ENCODE data around the gene RAVER1. TPM values are rescaled to one million over a fixed set of nuclear protein-coding genes. Genes with fewer than 3 reads are reported as not detected.

Gene RAVER1
- total and polyA plus RNA-seq, 9 of the 15 experiments (the other 6 are each of a cell fraction or from before 2014, with no cell fraction given), result 0.06 to 113 (median 7.0) TPM

GRCh38 chr19:10328558-10329429 is 4.5 kb downstream of the RAVER1 start (continued):
- TF ChIP-seq ZNF253 (CRISPR knock-in tag; conservative IDR thresholded peaks at IDR 0.05), result no peak

GRCh38 chr19:10327793-10328192 is 5.5 kb downstream of the RAVER1 start:
- ATAC-seq, result no peak
- no peak overlapping the region for H3K4me3 ChIP-seq
- no peak overlapping the region for H2AFZ ChIP-seq (ENCODE audit: low read depth, low read length)
- no peaks in the 10 kb centered on the region for H3K9me1 ChIP-seq (ENCODE audit: control insufficient read depth, insufficient read depth, low read length)
- in situ Hi-C loops (cut with MboI) (no loop called here), intact Hi-C loops (cut with micrococcal nuclease) (no loop called here)
- ChIA-PET POLR2A (interaction anchor here (0.6 to 1.8 kb wide), 4 partner anchors 9 to 29 kb away, joined by 3 to 7 read pairs (median 4); no protein-coding TSS in a partner anchor), CTCF (ENCODE audit: low intra/inter-chr PET ratio) (no interaction called here)
- H3K27me3 ChIP-seq (ENCODE audit: control insufficient read depth in 2 of 2, insufficient read depth in 2 of 2, low read length in 2 of 2), result no peaks in the 10 kb centered on the region
- no peak for DNase-seq (ENCODE audit: extremely low read depth in 1 of 4, low spot score in 3 of 4)
- H3K9ac ChIP-seq (ENCODE audit: insufficient read depth in 1 of 2, low read depth in 2 of 2, low read length in 2 of 2), result peak overlapping the region in 1 of 2 experiments; percentile 32; a peak in 2 of 4 replicates
- 93% methylated on average over 7 of the region's 7 CpGs for WGBS (ENCODE audit: insufficient coverage, low coverage, missing lambda C conversion rate)
- no TSS peak for BruUV-seq (replicated peaks)
- H3K9me3 ChIP-seq (replicated peaks; ENCODE audit: control insufficient read depth, insufficient read depth, low read depth, low read length), result no peaks in the 10 kb centered on the region
- peaks cover 7 to 36% of the 10 kb centered on the region in 2 experiments; a peak in 4 of 5 replicates for H3K4me1 ChIP-seq (replicated peaks in 1 of 2; ENCODE audit: control insufficient read depth in 2 of 2, insufficient read depth in 2 of 2, low read length in 2 of 2)
- H3K4me2 ChIP-seq (ENCODE audit: insufficient read depth, low read length), result no peak overlapping the region
- H4K20me1 ChIP-seq (replicated peaks; ENCODE audit: control insufficient read depth, insufficient read depth, low read length), result peaks cover 8% of the 10 kb centered on the region; the same call in 1 of the 2 replicates
- H3K79me2 ChIP-seq (ENCODE audit: control insufficient read depth, insufficient read depth, low read length), result peaks cover 53% of the 10 kb centered on the region
- no peak for FAIRE-seq
- H3K27ac ChIP-seq (ENCODE audit: extremely low read depth, low read depth, low read length), result no peak overlapping the region
- TF ChIP-seq MYBL2 (IDR thresholded peaks at IDR 0.05; ENCODE audit: low read depth) (no peak), MYBL2 (CRISPR knock-in tag; IDR thresholded peaks at IDR 0.05; ENCODE audit: borderline replicate concordance) (no peak), CEBPG (CRISPR knock-in tag; IDR thresholded peaks at IDR 0.05) (no peak), CEBPG (tag; conservative IDR thresholded peaks at IDR 0.05 in 1 of 2, IDR thresholded peaks at IDR 0.05 in 1 of 2) (no peak), MIER1 (IDR thresholded peaks at IDR 0.05; ENCODE audit: low read depth) (no peak), IRF1 (CRISPR knock-in tag; IDR thresholded peaks at IDR 0.05; ENCODE audit: borderline replicate concordance) (no peak), PHF21A (IDR thresholded peaks at IDR 0.05; ENCODE audit: borderline replicate concordance, low read depth) (no peak)
- peaks cover 92% of the 10 kb centered on the region for H3K36me3 ChIP-seq (ENCODE audit: control insufficient read depth, insufficient read depth, low read length)

All from K562 (cell line).